T-cell (primary cell): ENCODE measurements around the gene RARB. TPM values are rescaled to one million over a fixed set of nuclear protein-coding genes. Genes with fewer than 3 reads are reported as not detected.

Experiments
- ATAC-seq, 4 experiments: fragments of 200-7000 bp in 3 of 4; fragments of 150-1000 bp in 1 of 4; cut with Tn5 transposase; replicated peaks in 1 of 4; 1 replicate in 3 of 4; 2 replicates in 1 of 4; pipeline ENCODE4 v1.10.0; 2021; ENCODE audit warnings: moderate library complexity in 3 of 4, mild to moderate bottlenecking in 2 of 4, moderate number of reproducible peaks in 1 of 4
- CTCF ChIA-PET, 2 donors: fragments of 300-600 bp; sonication (Branson Sonifier 250); formaldehyde crosslinking; loops; one replicate each; lab custom pipeline; 2022; ENCODE audit warnings: antibody characterized with exemption in 2 of 2; lab: Charles Lee
- POLR2A ChIA-PET, 2 donors: fragments of 300-600 bp; sonication (Branson Sonifier 250); formaldehyde crosslinking; loops; one replicate each; lab custom pipeline; 2022; ENCODE audit warnings: antibody characterized with exemption in 2 of 2; lab: Charles Lee
- DNase-seq, 35 experiments: peaks; one replicate each; pipeline versions ENCODE4 v3.0.0 to v3.0.0-alpha.2; 2013 to 2023
- H3K27ac ChIP-seq: one replicate; pipeline ENCODE4 v1.5.1; 2013; ENCODE audit warnings: low read length
- H3K27me3 ChIP-seq, 2 experiments: replicated peaks in 1 of 2; 1 replicate in 1 of 2; 2 replicates in 1 of 2; pipeline versions ENCODE4 v1.6.1 to v1.7.0; 2013; ENCODE audit warnings: low read length in 1 of 2, mixed read lengths in 1 of 2; ENCODE audit not compliant: control insufficient read depth in 2 of 2, insufficient read depth in 2 of 2; ENCODE audit errors: extremely low read depth in 1 of 2
- H3K36me3 ChIP-seq, 2 donors: 1 replicate in 1 of 2; 2 replicates in 1 of 2; pipeline versions ENCODE4 v1.6.1 to v1.7.0; 2013; ENCODE audit warnings: low read length in 1 of 2; ENCODE audit not compliant: control insufficient read depth in 2 of 2, insufficient read depth in 1 of 2; ENCODE audit errors: extremely low read depth in 1 of 2
- H3K4me1 ChIP-seq, 2 experiments: 1 replicate in 1 of 2; 2 replicates in 1 of 2; pipeline versions ENCODE4 v1.6.1 to v1.7.0; 2013; ENCODE audit warnings: low read length in 2 of 2, mixed read lengths in 1 of 2; ENCODE audit not compliant: insufficient read depth in 2 of 2, control insufficient read depth in 1 of 2; ENCODE audit errors: extremely low read depth in 1 of 2
- H3K4me3 ChIP-seq, 2 donors: 1 replicate in 1 of 2; 2 replicates in 1 of 2; pipeline versions ENCODE4 v1.5.1 to v1.7.0; 2013; ENCODE audit warnings: mild to moderate bottlenecking in 2 of 2, low read length in 1 of 2, moderate library complexity in 1 of 2; ENCODE audit not compliant: control insufficient read depth in 1 of 2; ENCODE audit errors: extremely low read depth in 1 of 2
- H3K9me3 ChIP-seq: 2 replicates; pipeline ENCODE4 v1.7.0; 2013
- H3K27ac Mint-ChIP-seq, 2 donors: one replicate each; pipeline ENCODE4 v1.8.0; 2020 to 2021; ENCODE audit warnings: mild to moderate bottlenecking in 2 of 2, mixed read lengths in 2 of 2
- H3K27me3 Mint-ChIP-seq, 2 donors: one replicate each; pipeline ENCODE4 v1.8.0; 2021 to 2022; ENCODE audit warnings: mixed read lengths in 2 of 2
- H3K36me3 Mint-ChIP-seq: one replicate; pipeline ENCODE4 v1.8.0; 2021; ENCODE audit warnings: mixed read lengths
- H3K4me1 Mint-ChIP-seq, 3 donors: one replicate each; pipeline ENCODE4 v1.8.0; 2020 to 2022; ENCODE audit warnings: mixed read lengths in 3 of 3, mild to moderate bottlenecking in 1 of 3
- H3K4me3 Mint-ChIP-seq, 3 donors: one replicate each; pipeline ENCODE4 v1.8.0; 2020 to 2022; ENCODE audit warnings: mild to moderate bottlenecking in 3 of 3, mixed read lengths in 3 of 3, moderate library complexity in 3 of 3
- H3K9me3 Mint-ChIP-seq, 3 donors: one replicate each; pipeline ENCODE4 v1.8.0; 2020 to 2022; ENCODE audit warnings: mixed read lengths in 3 of 3
- WGBS: methylation state at CpG from one replicate; pipeline ENCODE4 v1.1.5; 2013; ENCODE audit warnings: missing lambda C conversion rate; ENCODE audit not compliant: insufficient coverage; 5-methylcytosine and 5-hydroxymethylcytosine counted together
- total RNA-seq, 35 experiments: library from RNA in 6 of 35; stranded (reverse) in 6 of 35; fragments of 120-200 nt in 1 of 35; gene quantifications; one replicate each; pipeline versions ENCODE4 v1.2.1 to v1.2.4 and lab custom pipeline; 2013 to 2026

RARB gene
- total RNA-seq, 5 donors from 2014 or later (not counting 1 experiment from before 2014, with no cell fraction given), result not detected

DNA sequence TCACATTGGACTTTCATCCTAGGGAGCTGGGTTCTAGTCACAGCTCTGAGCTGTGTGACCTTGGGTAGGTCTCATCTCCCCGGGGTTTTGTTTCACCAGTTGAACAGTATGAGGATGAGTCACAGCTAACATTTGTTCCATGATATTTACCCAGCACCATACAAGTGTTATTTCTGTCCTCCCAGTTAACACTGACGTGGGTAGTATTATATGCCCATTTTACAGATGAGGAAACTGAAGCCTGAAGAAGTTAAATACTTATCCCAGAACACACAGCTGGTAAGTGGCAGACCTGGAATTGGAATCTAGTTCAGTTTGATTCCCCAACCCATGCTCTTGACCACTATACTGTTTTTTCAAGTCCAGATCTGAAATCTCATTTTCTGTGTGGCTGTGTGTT, 908 bp upstream of the RARB start:
- POLR2A ChIA-PET, result no interaction called here

DNA sequence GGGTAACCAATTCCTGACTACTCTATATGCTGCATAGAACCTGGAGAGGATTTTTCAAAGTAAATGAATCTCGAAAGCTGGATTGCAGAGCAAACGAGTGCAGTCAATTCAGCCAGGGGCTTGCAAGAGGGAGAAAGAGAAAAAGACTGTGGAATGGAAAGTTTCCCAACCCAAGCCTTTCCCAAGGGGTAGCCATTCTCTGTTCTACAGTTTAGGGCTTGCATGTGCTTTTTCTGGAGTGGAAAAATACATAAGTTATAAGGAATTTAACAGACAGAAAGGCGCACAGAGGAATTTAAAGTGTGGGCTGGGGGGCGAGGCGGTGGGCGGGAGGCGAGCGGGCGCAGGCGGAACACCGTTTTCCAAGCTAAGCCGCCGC, 511 bp upstream of the RARB start:
- ATAC-seq (no peak), DNase-seq (no peak)
- Histone ChIP-seq H3K4me1 (no peaks in the 10 kb centered on the region), H3K36me3 (no peaks in the 10 kb centered on the region), H3K9me3 (no peaks in the 10 kb centered on the region), H3K27me3 (peaks cover 9 to 19% of the 10 kb centered on the region in 2 experiments), H3K4me3 (no peak overlapping the region), H3K27ac (no peak overlapping the region)
- POLR2A ChIA-PET, result no interaction called here
- Mint-ChIP-seq H3K4me1 (peaks cover 0 to 8% (median 3%) of the 10 kb centered on the region in 3 donors), H3K27ac (no peak overlapping the region), H3K9me3 (no peaks in the 10 kb centered on the region), H3K27me3 (peaks cover 46 to 49% of the 10 kb centered on the region in 2 donors), H3K4me3 (no peak overlapping the region), H3K36me3 (no peaks in the 10 kb centered on the region)
- WGBS, result 0% methylated on average over 1 of the region's 13 CpGs
- CTCF ChIA-PET, result no interaction called here

More for the DNA sequence above, 908 bp upstream of the RARB start:
- Mint-ChIP-seq H3K9me3 (no peaks in the 10 kb centered on the region), H3K27ac (no peak overlapping the region), H3K36me3 (no peaks in the 10 kb centered on the region), H3K4me3 (no peak overlapping the region), H3K27me3 (peaks cover 46 to 51% of the 10 kb centered on the region in 2 donors), H3K4me1 (peaks cover 0 to 8% (median 3%) of the 10 kb centered on the region in 3 donors)
- Histone ChIP-seq H3K4me1 (no peaks in the 10 kb centered on the region), H3K27ac (no peak overlapping the region), H3K36me3 (no peaks in the 10 kb centered on the region), H3K9me3 (no peaks in the 10 kb centered on the region), H3K4me3 (no peak overlapping the region), H3K27me3 (peaks cover 9 to 19% of the 10 kb centered on the region in 2 experiments)
- CTCF ChIA-PET, result no interaction called here
- no CpG with 5 or more reads among the region's 2 CpGs for WGBS
- ATAC-seq (no peak), DNase-seq (no peak)

DNA sequence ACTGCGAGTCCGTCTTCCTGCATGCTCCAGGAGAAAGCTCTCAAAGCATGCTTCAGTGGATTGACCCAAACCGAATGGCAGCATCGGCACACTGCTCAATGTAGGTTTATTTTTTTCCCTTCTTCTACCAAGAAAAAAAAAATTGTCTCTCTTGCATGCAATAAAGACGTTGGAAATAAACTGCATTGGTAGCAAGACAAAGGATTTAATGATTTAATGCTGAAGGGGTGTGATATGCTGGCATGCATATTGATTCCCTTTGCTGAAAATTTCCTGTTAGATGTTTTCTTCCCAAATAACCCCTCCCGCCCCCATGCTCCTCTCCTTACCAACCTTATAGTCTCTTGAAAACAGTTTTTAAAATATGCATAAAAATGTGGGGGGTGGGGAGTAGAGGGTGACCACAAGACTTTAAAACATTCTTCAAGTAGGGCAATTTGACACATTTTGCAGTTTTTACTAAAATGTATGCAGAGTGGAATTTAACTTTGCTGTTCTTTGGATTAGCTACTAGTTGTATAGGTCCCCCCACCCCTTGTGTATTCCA, 799 bp downstream of the RARB start:
- CTCF ChIA-PET, result no interaction called here

DNA sequence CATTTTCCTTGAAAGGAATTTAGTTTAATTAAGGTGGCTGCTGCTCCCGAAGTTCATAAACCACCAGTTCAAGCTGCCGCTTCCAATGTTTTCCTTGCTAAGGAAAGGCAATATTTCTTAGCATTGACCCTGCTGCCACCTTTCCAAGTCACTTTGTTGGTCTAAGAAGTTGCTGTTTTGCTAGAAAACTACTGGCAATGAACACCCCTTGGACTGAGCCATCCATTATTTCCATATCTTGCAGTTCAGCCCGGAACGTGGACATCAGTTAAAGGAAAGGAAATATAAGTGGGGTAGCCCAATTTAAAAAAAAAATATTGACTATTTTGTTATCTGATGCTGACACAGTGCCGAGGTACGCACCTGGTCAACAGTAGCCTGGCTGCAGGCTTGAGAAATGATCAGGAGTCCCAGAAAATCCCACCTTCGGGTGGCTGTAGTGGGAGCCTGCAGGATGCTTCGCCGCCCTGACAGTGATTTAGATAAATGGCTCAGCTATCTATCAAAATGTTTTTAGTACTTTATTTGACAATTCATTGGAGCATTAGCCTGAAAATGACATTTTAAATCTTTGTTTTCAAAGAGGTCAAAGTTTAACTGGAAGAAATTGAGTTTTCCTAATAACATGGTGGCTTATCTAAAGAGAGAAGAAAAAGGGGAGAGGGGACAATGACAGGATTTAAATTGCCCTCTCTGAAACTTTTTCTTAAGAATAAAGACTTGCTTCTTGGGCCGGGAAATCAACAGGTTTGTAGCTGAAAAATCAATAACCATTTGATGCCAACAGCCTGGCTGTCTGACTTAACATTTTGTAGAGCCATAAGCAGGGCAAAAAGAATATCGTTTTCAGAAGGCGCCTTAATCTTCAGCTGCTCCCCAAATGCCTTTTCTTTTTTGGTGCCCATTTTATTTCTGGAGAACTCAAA, 1.6 kb downstream of the RARB start:
- CTCF ChIA-PET, result no interaction called here
- H3K27ac ChIP-seq, result no peak overlapping the region
- Mint-ChIP-seq H3K27ac (no peak overlapping the region), H3K27me3 (peaks cover 44 to 46% of the 10 kb centered on the region in 2 donors), H3K4me3 (no peak overlapping the region), H3K4me1 (peaks cover 0 to 8% (median 3%) of the 10 kb centered on the region in 3 donors), H3K9me3 (no peaks in the 10 kb centered on the region), H3K36me3 (no peaks in the 10 kb centered on the region)
- H3K27me3 ChIP-seq, result peaks cover 7 to 16% of the 10 kb centered on the region in 2 experiments
- no peak for ATAC-seq
- H3K9me3 ChIP-seq, result no peaks in the 10 kb centered on the region
- H3K4me3 ChIP-seq, result no peak overlapping the region
- no peak for DNase-seq
- POLR2A ChIA-PET, result no interaction called here
- H3K36me3 ChIP-seq, result no peaks in the 10 kb centered on the region
- no peaks in the 10 kb centered on the region for H3K4me1 ChIP-seq
- WGBS, result 67% methylated on average over 7 of the region's 12 CpGs

More for the DNA sequence above, 799 bp downstream of the RARB start:
- DNase-seq, result no peak
- Mint-ChIP-seq H3K9me3 (no peaks in the 10 kb centered on the region), H3K4me3 (no peak overlapping the region), H3K27me3 (peaks cover 43 to 46% of the 10 kb centered on the region in 2 donors), H3K4me1 (peaks cover 0 to 8% (median 3%) of the 10 kb centered on the region in 3 donors), H3K36me3 (no peaks in the 10 kb centered on the region), H3K27ac (no peak overlapping the region)
- H3K4me1 ChIP-seq, result no peaks in the 10 kb centered on the region
- peaks cover 9 to 19% of the 10 kb centered on the region in 2 experiments for H3K27me3 ChIP-seq
- H3K36me3 ChIP-seq, result no peaks in the 10 kb centered on the region
- H3K9me3 ChIP-seq, result no peaks in the 10 kb centered on the region
- no peak overlapping the region for H3K27ac ChIP-seq
- H3K4me3 ChIP-seq, result no peak overlapping the region
- 19% methylated on average over 2 of the region's 6 CpGs for WGBS
- POLR2A ChIA-PET, result no interaction called here
- ATAC-seq, result no peak

DNA sequence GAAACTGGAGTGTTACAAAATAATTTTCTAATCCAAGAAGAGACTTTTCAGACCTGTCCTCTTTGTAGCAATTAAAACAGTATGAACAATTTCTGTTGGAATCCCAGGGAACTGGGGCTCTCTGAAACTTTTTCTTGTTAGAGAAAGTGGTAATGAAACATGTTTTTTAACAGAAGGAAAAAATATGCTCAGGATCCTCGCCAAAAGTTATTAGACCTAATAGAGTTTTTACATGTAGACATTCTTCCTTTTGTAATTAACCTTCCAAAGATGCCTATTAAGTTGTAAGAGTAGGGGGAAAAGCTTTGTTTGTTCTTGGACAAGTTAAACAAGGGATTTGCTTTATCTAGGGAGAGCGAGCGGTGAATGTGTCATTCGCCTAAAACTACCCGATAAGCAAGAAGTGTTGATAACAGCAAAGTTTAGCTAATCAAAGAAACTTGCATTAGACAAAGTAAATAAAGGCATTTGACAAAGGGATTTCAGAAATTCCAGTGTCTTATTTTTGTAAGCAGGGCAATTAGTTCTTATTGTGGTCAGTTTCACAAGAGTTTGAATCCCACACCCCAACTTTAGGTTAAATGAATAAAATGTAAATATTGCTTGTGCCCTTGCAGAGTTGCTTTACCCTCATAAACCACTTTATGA, 2.3 kb downstream of the RARB start:
- H3K4me1 ChIP-seq, result no peaks in the 10 kb centered on the region
- peaks cover 7 to 16% of the 10 kb centered on the region in 2 experiments for H3K27me3 ChIP-seq
- Mint-ChIP-seq H3K9me3 (no peaks in the 10 kb centered on the region), H3K27ac (no peak overlapping the region), H3K36me3 (no peaks in the 10 kb centered on the region), H3K4me3 (no peak overlapping the region), H3K4me1 (peaks cover 0 to 8% (median 3%) of the 10 kb centered on the region in 3 donors), H3K27me3 (peaks cover 39 to 42% of the 10 kb centered on the region in 2 donors)
- no peak overlapping the region for H3K27ac ChIP-seq
- WGBS, result 85% methylated on average over 4 of the region's 5 CpGs
- ChIA-PET CTCF (no interaction called here), POLR2A (no interaction called here)
- H3K9me3 ChIP-seq, result no peaks in the 10 kb centered on the region
- H3K4me3 ChIP-seq, result no peak overlapping the region
- H3K36me3 ChIP-seq, result no peaks in the 10 kb centered on the region
- ATAC-seq, result no peak
- DNase-seq, result no peak

DNA sequence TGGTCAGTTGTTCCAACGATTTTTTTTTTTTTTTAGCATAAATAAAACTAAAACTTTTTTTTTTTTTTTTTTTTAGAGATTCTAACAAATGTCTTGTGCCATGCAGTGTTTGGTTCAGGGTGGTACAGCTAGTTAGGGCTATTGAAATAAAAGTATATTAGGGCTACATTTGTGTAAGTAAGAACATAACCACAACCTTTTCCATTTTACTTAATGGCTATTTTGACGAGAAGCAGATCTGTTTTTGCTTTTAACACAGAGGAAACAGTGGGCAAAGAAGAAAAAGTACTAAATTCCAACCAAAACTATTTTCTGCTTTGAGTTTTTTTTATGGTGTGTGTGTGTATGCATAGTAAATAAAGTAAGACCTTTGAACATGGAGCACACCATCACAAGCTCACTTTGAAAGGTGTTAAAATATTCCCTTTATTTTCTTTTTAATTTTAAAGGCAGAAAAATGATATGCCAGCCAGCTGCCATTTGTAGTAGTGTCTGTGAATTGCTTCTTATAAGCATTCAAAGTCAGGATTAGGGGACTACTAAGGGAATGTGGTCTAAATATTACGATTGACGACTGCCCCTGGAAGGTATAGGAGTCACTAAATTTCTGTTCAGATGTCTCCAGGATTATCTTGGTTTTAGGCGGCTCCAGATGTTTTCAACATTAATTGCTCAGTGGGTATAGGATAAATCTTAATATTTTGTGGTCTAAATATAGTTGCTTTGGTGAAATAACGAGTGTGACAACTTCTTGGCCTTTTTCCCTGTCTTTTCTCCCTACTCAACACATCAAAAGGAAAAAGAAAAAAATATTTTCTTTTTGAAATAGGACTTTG, 3.1 kb downstream of the RARB start:
- no peaks in the 10 kb centered on the region for H3K9me3 Mint-ChIP-seq
- H3K27ac Mint-ChIP-seq, result no peak overlapping the region
- Histone ChIP-seq H3K4me3 (no peak overlapping the region), H3K36me3 (no peaks in the 10 kb centered on the region), H3K4me1 (no peaks in the 10 kb centered on the region), H3K27ac (no peak overlapping the region), H3K27me3 (peaks cover 7 to 16% of the 10 kb centered on the region in 2 experiments), H3K9me3 (no peaks in the 10 kb centered on the region)
- peaks cover 37 to 38% of the 10 kb centered on the region in 2 donors for H3K27me3 Mint-ChIP-seq
- ChIA-PET CTCF (no interaction called here), POLR2A (no interaction called here)
- peaks cover 0 to 8% (median 3%) of the 10 kb centered on the region in 3 donors for H3K4me1 Mint-ChIP-seq
- DNase-seq, result no peak
- no peak overlapping the region for H3K4me3 Mint-ChIP-seq
- 87% methylated on average over 2 of the region's 6 CpGs for WGBS
- ATAC-seq, result no peak
- H3K36me3 Mint-ChIP-seq, result no peaks in the 10 kb centered on the region
